Breast epithelium (tissue), 4 donors: Measurements from ENCODE around the gene BRSK1. TPM values are rescaled to one million over a fixed set of nuclear protein-coding genes. Genes with fewer than 3 reads are reported as not detected.
A peak's percentile ranks its signal among the peaks of the same experiment; 100 is the strongest.

Experiments used
- DNase-seq, 2 donors: peaks; one replicate each; pipeline ENCODE4 v3.0.0-alpha.2; 2019; ENCODE audit warnings: low spot score in 2 of 2
- H3K27ac ChIP-seq, 2 donors: fragments of 200-600 bp; sonication (generic) in 1 of 2; one replicate each; pipeline ENCODE4 v1.5.1; 2016 to 2019; ENCODE audit warnings: mild to moderate bottlenecking in 1 of 2
- H3K27me3 ChIP-seq, 2 donors: fragments of 200-600 bp; sonication (generic) in 1 of 2; one replicate each; pipeline versions ENCODE4 v1.5.1 to v1.6.0; 2017 to 2019; ENCODE audit warnings: control low read depth in 1 of 2, mild to moderate bottlenecking in 1 of 2
- H3K36me3 ChIP-seq: fragments of 200-600 bp; one replicate; pipeline ENCODE4 v1.5.1; 2019
- H3K4me1 ChIP-seq, 2 donors: fragments of 200-600 bp; sonication (generic); one replicate each; pipeline ENCODE4 v1.5.1; 2016 to 2019; ENCODE audit warnings: control low read depth in 1 of 2
- H3K4me3 ChIP-seq, 3 donors: fragments of 200-600 bp; sonication (generic); 1 replicate in 2 of 3; 2 replicates in 1 of 3; pipeline ENCODE4 v1.5.1; 2016 to 2019; ENCODE audit warnings: mild to moderate bottlenecking in 3 of 3, moderate library complexity in 2 of 3
- H3K9me3 ChIP-seq, 2 donors: fragments of 200-600 bp; sonication (generic) in 1 of 2; one replicate each; pipeline ENCODE4 v1.5.1; 2016 to 2019; ENCODE audit warnings: control low read depth in 1 of 2
- CTCF ChIP-seq, 3 donors: fragments of 450-650 bp; IDR thresholded peaks; one replicate each; pipeline ENCODE4 v1.5.1; 2016 to 2017; ENCODE audit warnings: antibody characterized with exemption in 3 of 3, mild to moderate bottlenecking in 3 of 3, moderate library complexity in 3 of 3
- POLR2A ChIP-seq: fragments of 450-650 bp; IDR thresholded peaks from one replicate; pipeline ENCODE4 v1.6.1; 2016; ENCODE audit warnings: antibody characterized with exemption, mild to moderate bottlenecking, moderate library complexity
- POLR2AphosphoS5 ChIP-seq, 3 donors: sonication (generic); formaldehyde crosslinking; IDR thresholded peaks; one replicate each; pipeline ENCODE4 v1.6.1; 2017; ENCODE audit warnings: antibody characterized with exemption in 3 of 3
- intact Hi-C: fragments of 100-400 bp; cut with DNase I; formaldehyde crosslinking; loops from one replicate; pipeline ENCODE4 v1.15.1; 2023; ENCODE audit warnings: low total_unique reads
- total RNA-seq, 3 donors: library from RNA; depleted of rRNA; stranded (reverse); fragments of >200 nt; gene quantifications; one replicate each; pipeline ENCODE4 v1.1.0, GENCODE V29; 2016

BRSK1 gene
- total RNA-seq, 3 donors from 2014 or later = 2.5 to 4.6 TPM; not detected in 1

GRCh38 chr19:55336101-55336500 is 52.3 kb downstream of the BRSK1 start:
- intact Hi-C loops = no loop called here
- Histone ChIP-seq H3K4me3 (no peak overlapping the region), H3K27me3 (no peaks in the 10 kb centered on the region), H3K36me3 (no peaks in the 10 kb centered on the region), H3K4me1 (no peaks in the 10 kb centered on the region), H3K27ac (no peak overlapping the region), H3K9me3 (no peaks in the 10 kb centered on the region)
- TF ChIP-seq CTCF (IDR thresholded peaks at IDR 0.05) (no peak), POLR2A (no peak), POLR2AphosphoS5 (IDR thresholded peaks at IDR 0.05) (no peak)
- DNase-seq = no peak

- TF ChIP-seq POLR2A = peak; percentile 91
- TF ChIP-seq POLR2AphosphoS5 (IDR thresholded peaks at IDR 0.05) = peak; percentile 38 to 88 (median 82)
- peak; percentile 49 to 70 (median 52) for TF ChIP-seq CTCF (IDR thresholded peaks at IDR 0.05)
- intact Hi-C loops = no loop called here
Observed at GRCh38 chr19:55339105-55339888, 55.5 kb downstream of the BRSK1 start, which contains the start of gene KMT5C. KMT5C (plus strand) TSS chr19:55339876; CDS start chr19:55341937, 2,061 bp downstream.

DNA sequence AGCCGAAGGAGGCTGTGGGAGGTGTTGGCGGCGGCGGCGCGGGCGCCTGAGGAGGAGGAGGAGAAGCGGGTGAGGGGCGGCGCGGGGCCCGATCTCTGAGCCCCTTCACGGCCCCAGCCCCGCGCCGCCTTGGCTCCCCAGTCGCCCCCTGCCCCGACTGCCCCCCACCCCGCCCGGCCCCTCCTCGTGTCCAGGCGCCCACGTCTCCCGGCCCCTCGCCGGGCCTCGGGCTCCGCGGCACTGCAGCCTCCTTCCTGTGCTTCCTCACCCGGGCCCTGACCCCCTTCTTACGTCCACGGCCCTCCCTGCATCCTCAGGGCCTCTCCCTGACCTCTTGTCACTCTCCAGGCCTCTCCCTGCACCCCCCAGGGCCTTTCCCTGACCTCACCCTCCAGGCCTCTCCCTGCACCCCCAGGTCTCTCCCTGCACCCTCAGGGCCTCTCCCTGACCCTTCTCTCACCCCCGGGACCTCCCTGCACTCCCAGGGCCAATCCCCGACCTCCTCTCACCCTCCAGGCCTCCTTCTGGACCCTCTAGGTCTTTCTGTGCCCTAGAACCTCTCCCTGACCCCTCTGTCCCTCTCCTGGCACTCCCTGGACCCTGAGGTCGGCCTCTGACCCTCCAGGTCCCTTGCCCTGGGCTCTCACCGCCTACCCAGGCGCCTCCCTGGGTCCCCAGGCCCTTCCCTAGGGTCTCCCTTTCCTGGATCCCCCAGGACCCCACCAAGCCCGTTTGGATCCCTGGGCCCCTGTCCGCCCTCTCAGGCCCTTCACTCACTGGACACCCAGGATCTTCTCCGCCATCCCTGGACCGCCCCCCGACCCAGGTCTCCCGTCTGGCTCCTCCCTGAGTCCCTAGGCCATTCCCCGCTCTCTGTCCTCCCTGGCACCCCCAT is 56.3 kb downstream of the BRSK1 start:
- Histone ChIP-seq H3K4me3 (peak overlapping the region; percentile 74 to 87 (median 85)), H3K27me3 (no peaks in the 10 kb centered on the region), H3K9me3 (no peaks in the 10 kb centered on the region), H3K4me1 (no peaks in the 10 kb centered on the region), H3K27ac (peak overlapping the region; percentile 96 to 99), H3K36me3 (no peaks in the 10 kb centered on the region)
- intact Hi-C loops = no loop called here
- peak in 1 of 2 donors; percentile 30 for DNase-seq
- TF ChIP-seq CTCF (IDR thresholded peaks at IDR 0.05) = no peak
- TF ChIP-seq POLR2AphosphoS5 (IDR thresholded peaks at IDR 0.05) = peak in 2 of 3 donors; percentile 72 to 99

More at GRCh38 chr19:55339105-55339888, 55.5 kb downstream of the BRSK1 start, which contains the start of gene KMT5C:
- H3K27me3 ChIP-seq = no peaks in the 10 kb centered on the region
- no peaks in the 10 kb centered on the region for H3K4me1 ChIP-seq
- no peaks in the 10 kb centered on the region for H3K9me3 ChIP-seq
- H3K27ac ChIP-seq = peak within 1 kb of the TSS; percentile 99 to 100
- DNase-seq = peak; percentile 100
- H3K36me3 ChIP-seq = no peaks in the 10 kb centered on the region
- peak within 1 kb of the TSS; percentile 74 to 87 (median 85) for H3K4me3 ChIP-seq

GRCh38 chr19:55340784-55341147 is 57.0 kb downstream of the BRSK1 start:
- H3K9me3 ChIP-seq = no peaks in the 10 kb centered on the region
- H3K36me3 ChIP-seq = no peaks in the 10 kb centered on the region
- peak overlapping the region; percentile 96 to 99 for H3K27ac ChIP-seq
- intact Hi-C loops = no loop called here
- TF ChIP-seq POLR2A (no peak), POLR2AphosphoS5 (IDR thresholded peaks at IDR 0.05) (no peak), CTCF (IDR thresholded peaks at IDR 0.05) (no peak)
- H3K27me3 ChIP-seq = no peaks in the 10 kb centered on the region
- H3K4me3 ChIP-seq = peak overlapping the region; percentile 74 to 87 (median 85)
- peak in 1 of 2 donors; percentile 30 for DNase-seq
- H3K4me1 ChIP-seq = no peaks in the 10 kb centered on the region
